HCT116 (cell line): ENCODE results near the gene CDHR1.

Experiments used
- CBX3 ChIP-seq: IDR thresholded peaks from 2 replicates; pipeline ENCODE4 v1.6.1; 2012; ENCODE audit warnings: low read depth
- EZH2 ChIP-seq: fragments of 200-600 bp; sonication (generic); IDR thresholded peaks from 2 replicates; pipeline ENCODE4 v1.6.1; 2017; ENCODE audit warnings: antibody characterized with exemption, mixed run types
- JUND ChIP-seq: IDR thresholded peaks from 2 replicates; pipeline ENCODE4 v1.6.1; 2012
- POLR2A ChIP-seq: IDR thresholded peaks from 2 replicates; pipeline ENCODE4 v1.7.0; 2011; ENCODE audit warnings: borderline replicate concordance; ENCODE audit not compliant: insufficient read depth, insufficient read length; ENCODE audit errors: extremely low read depth
- POLR2AphosphoS5 ChIP-seq: IDR thresholded peaks from 2 replicates; pipeline ENCODE4 v1.6.1; 2011; ENCODE audit warnings: mild to moderate bottlenecking, low read depth, low read length, moderate library complexity
- SRF ChIP-seq: IDR thresholded peaks from 2 replicates; pipeline ENCODE4 v1.6.1; 2012; ENCODE audit warnings: low read depth
- YY1 ChIP-seq: IDR thresholded peaks from 2 replicates; pipeline ENCODE4 v1.6.1; 2011; ENCODE audit warnings: low read length, low read depth, moderate library complexity, mild to moderate bottlenecking; ENCODE audit not compliant: insufficient replicate concordance; ENCODE audit errors: extremely low read depth
- ZFX ChIP-seq: fragments of 450-650 bp; IDR thresholded peaks from 2 replicates; pipeline ENCODE4 v1.6.1; 2017
- TF ChIP-seq, protein P1 (sequence below), 3 experiments: fragments of 200-600 bp in 1 of 3; sonication (generic) in 1 of 3; IDR thresholded peaks in 2 of 3; conservative IDR thresholded peaks in 1 of 3; 2 replicates each; pipeline ENCODE4 v1.5.1; 2012 to 2017; ENCODE audit warnings: low read depth in 2 of 3, low read length in 2 of 3, antibody characterized with exemption in 1 of 3, borderline replicate concordance in 1 of 3, control low read depth in 1 of 3, mild to moderate bottlenecking in 1 of 3, mixed read lengths in 1 of 3, mixed run types in 1 of 3, moderate library complexity in 1 of 3; ENCODE audit not compliant: insufficient read depth in 1 of 3
- TF ChIP-seq, protein P2 (sequence below): IDR thresholded peaks from 2 replicates; pipeline ENCODE4 v1.6.1; 2012; ENCODE audit warnings: low read depth
- TF ChIP-seq, protein P3 (sequence below): IDR thresholded peaks from 2 replicates; pipeline ENCODE4 v1.6.1; 2012

GRCh38 chr10:84205853-84206525, 11.7 kb downstream of the CDHR1 start:
- TF ChIP-seq, protein P1, sequence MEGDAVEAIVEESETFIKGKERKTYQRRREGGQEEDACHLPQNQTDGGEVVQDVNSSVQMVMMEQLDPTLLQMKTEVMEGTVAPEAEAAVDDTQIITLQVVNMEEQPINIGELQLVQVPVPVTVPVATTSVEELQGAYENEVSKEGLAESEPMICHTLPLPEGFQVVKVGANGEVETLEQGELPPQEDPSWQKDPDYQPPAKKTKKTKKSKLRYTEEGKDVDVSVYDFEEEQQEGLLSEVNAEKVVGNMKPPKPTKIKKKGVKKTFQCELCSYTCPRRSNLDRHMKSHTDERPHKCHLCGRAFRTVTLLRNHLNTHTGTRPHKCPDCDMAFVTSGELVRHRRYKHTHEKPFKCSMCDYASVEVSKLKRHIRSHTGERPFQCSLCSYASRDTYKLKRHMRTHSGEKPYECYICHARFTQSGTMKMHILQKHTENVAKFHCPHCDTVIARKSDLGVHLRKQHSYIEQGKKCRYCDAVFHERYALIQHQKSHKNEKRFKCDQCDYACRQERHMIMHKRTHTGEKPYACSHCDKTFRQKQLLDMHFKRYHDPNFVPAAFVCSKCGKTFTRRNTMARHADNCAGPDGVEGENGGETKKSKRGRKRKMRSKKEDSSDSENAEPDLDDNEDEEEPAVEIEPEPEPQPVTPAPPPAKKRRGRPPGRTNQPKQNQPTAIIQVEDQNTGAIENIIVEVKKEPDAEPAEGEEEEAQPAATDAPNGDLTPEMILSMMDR (IDR thresholded peaks at IDR 0.05 in 2 of 3, conservative IDR thresholded peaks at IDR 0.05 in 1 of 3; ENCODE audit: borderline replicate concordance in 1 of 3, insufficient read depth in 1 of 3, low read depth in 2 of 3, low read length in 2 of 3) = no peak
- no peak for TF ChIP-seq YY1
- TF ChIP-seq EZH2 = no peak
- TF ChIP-seq JUND = no peak
- TF ChIP-seq, protein P2, sequence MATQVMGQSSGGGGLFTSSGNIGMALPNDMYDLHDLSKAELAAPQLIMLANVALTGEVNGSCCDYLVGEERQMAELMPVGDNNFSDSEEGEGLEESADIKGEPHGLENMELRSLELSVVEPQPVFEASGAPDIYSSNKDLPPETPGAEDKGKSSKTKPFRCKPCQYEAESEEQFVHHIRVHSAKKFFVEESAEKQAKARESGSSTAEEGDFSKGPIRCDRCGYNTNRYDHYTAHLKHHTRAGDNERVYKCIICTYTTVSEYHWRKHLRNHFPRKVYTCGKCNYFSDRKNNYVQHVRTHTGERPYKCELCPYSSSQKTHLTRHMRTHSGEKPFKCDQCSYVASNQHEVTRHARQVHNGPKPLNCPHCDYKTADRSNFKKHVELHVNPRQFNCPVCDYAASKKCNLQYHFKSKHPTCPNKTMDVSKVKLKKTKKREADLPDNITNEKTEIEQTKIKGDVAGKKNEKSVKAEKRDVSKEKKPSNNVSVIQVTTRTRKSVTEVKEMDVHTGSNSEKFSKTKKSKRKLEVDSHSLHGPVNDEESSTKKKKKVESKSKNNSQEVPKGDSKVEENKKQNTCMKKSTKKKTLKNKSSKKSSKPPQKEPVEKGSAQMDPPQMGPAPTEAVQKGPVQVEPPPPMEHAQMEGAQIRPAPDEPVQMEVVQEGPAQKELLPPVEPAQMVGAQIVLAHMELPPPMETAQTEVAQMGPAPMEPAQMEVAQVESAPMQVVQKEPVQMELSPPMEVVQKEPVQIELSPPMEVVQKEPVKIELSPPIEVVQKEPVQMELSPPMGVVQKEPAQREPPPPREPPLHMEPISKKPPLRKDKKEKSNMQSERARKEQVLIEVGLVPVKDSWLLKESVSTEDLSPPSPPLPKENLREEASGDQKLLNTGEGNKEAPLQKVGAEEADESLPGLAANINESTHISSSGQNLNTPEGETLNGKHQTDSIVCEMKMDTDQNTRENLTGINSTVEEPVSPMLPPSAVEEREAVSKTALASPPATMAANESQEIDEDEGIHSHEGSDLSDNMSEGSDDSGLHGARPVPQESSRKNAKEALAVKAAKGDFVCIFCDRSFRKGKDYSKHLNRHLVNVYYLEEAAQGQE = no peak
- TF ChIP-seq POLR2A = no peak
- TF ChIP-seq POLR2AphosphoS5 = no peak
- TF ChIP-seq CBX3 = no peak
- TF ChIP-seq, protein P3, sequence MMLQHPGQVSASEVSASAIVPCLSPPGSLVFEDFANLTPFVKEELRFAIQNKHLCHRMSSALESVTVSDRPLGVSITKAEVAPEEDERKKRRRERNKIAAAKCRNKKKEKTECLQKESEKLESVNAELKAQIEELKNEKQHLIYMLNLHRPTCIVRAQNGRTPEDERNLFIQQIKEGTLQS = no peak
- TF ChIP-seq SRF = no peak
- TF ChIP-seq ZFX = no peak
